Neural progenitor cell (in vitro differentiated cells): ENCODE results near the gene NIFK. TPM values are rescaled to one million over a fixed set of nuclear protein-coding genes. Genes with fewer than 3 reads are reported as not detected.
"Not testable (repeated sequence)": the region's sequence is repeated elsewhere in the genome, so short reads cannot be mapped to it uniquely, and the experiment has no call there.

Source experiments
- DNase-seq: peaks from one replicate; pipeline ENCODE4 v3.0.0-alpha.2; 2016; ENCODE audit warnings: low spot score
- H2AFZ ChIP-seq: fragments of 200-600 bp; sonication (generic); replicated peaks from 2 replicates; pipeline ENCODE4 v1.6.1; 2016; ENCODE audit warnings: antibody characterized with exemption
- H3F3A ChIP-seq: fragments of 200-600 bp; sonication (generic); 2 replicates; pipeline ENCODE4 v1.6.1; 2016; ENCODE audit warnings: antibody characterized with exemption, low read depth
- H3K27ac ChIP-seq: fragments of 200-600 bp; sonication (generic); 2 replicates; pipeline ENCODE4 v1.5.1; 2016; ENCODE audit warnings: mild to moderate bottlenecking
- H3K27me3 ChIP-seq: fragments of 200-600 bp; sonication (generic); 2 replicates; pipeline ENCODE4 v1.6.1; 2016; ENCODE audit warnings: mild to moderate bottlenecking, moderate library complexity
- H3K36me3 ChIP-seq: fragments of 200-600 bp; sonication (generic); 2 replicates; pipeline ENCODE4 v1.5.1; 2016
- H3K4me1 ChIP-seq: fragments of 200-600 bp; sonication (generic); 2 replicates; pipeline ENCODE4 v1.6.1; 2016; ENCODE audit warnings: mixed run types
- H3K4me2 ChIP-seq: fragments of 200-600 bp; sonication (generic); 2 replicates; pipeline ENCODE4 v1.6.1; 2016
- H3K4me3 ChIP-seq: fragments of 200-600 bp; sonication (generic); 2 replicates; pipeline ENCODE4 v1.5.1; 2016
- H3K79me2 ChIP-seq: fragments of 200-600 bp; sonication (generic); 2 replicates; pipeline ENCODE4 v1.6.1; 2016; ENCODE audit warnings: low read depth
- H3K9ac ChIP-seq: fragments of 200-600 bp; sonication (generic); 2 replicates; pipeline ENCODE4 v1.6.1; 2016
- H3K9me3 ChIP-seq: fragments of 200-600 bp; sonication (generic); 2 replicates; pipeline ENCODE4 v1.5.1; 2016; ENCODE audit warnings: low read depth
- H4K20me1 ChIP-seq: fragments of 200-600 bp; sonication (generic); 2 replicates; pipeline ENCODE4 v1.6.1; 2016; ENCODE audit warnings: low read depth
- H3K27ac Mint-ChIP-seq: 3 replicates; pipeline ENCODE4 v1.8.0; 2021; ENCODE audit warnings: mixed read lengths
- H3K27me3 Mint-ChIP-seq: 2 replicates; pipeline ENCODE4 v1.8.0; 2022; ENCODE audit warnings: low read depth, mild to moderate bottlenecking, inconsistent platforms, moderate library complexity, mixed read lengths; ENCODE audit not compliant: insufficient read depth
- H3K36me3 Mint-ChIP-seq: 3 replicates; pipeline ENCODE4 v1.8.0; 2021; ENCODE audit warnings: mixed read lengths
- H3K4me1 Mint-ChIP-seq: 3 replicates; pipeline ENCODE4 v1.8.0; 2021; ENCODE audit warnings: mixed read lengths
- H3K4me3 Mint-ChIP-seq: 3 replicates; pipeline ENCODE4 v1.8.0; 2021; ENCODE audit warnings: mild to moderate bottlenecking, moderate library complexity, mixed read lengths
- H3K9me3 Mint-ChIP-seq: 3 replicates; pipeline ENCODE4 v1.8.0; 2020; ENCODE audit warnings: mixed read lengths
- CTCF ChIP-seq: fragments of 200-600 bp; sonication (generic); IDR thresholded peaks from 2 replicates; pipeline ENCODE4 v1.5.1; 2017; ENCODE audit warnings: antibody characterized with exemption, mild to moderate bottlenecking
- EZH2 ChIP-seq: fragments of 200-600 bp; sonication (generic); IDR thresholded peaks from 2 replicates; pipeline ENCODE4 v1.6.1; 2017; ENCODE audit warnings: antibody characterized with exemption, mild to moderate bottlenecking, moderate library complexity
- EZH2phosphoT487 ChIP-seq: fragments of 200-600 bp; sonication (generic); IDR thresholded peaks from 2 replicates; pipeline ENCODE4 v1.6.1; 2017; ENCODE audit warnings: antibody characterized with exemption
- total RNA-seq: library from RNA; depleted of rRNA; stranded (reverse); fragments of >200 nt; gene quantifications from 2 replicates; pipeline ENCODE4 v1.2.3, GENCODE V29; 2015; ENCODE audit warnings: low replicate concordance

The NIFK gene
- total RNA-seq, 1 donor from 2014 or later = 126 TPM

GRCh38 chr2:121721926-121722325 lies 14.7 kb downstream of the NIFK start:
- Histone ChIP-seq H3K79me2 (no peaks in the 10 kb centered on the region), H3F3A (no peaks in the 10 kb centered on the region), H3K27ac (no peak overlapping the region), H2AFZ (no peak overlapping the region), H3K36me3 (no peaks in the 10 kb centered on the region), H3K27me3 (no peaks in the 10 kb centered on the region), H3K9ac (no peak overlapping the region), H3K4me1 (no peaks in the 10 kb centered on the region), H3K4me2 (no peak overlapping the region), H4K20me1 (no peaks in the 10 kb centered on the region), H3K4me3 (no peak overlapping the region), H3K9me3 (no peaks in the 10 kb centered on the region)
- peaks cover 2% of the 10 kb centered on the region for H3K27me3 Mint-ChIP-seq
- peaks cover 6% of the 10 kb centered on the region for H3K36me3 Mint-ChIP-seq
- no peak overlapping the region for H3K4me3 Mint-ChIP-seq
- H3K9me3 Mint-ChIP-seq = no peaks in the 10 kb centered on the region
- no peaks in the 10 kb centered on the region for H3K4me1 Mint-ChIP-seq
- no peak for TF ChIP-seq CTCF
- no peak for TF ChIP-seq EZH2phosphoT487
- TF ChIP-seq EZH2 = no peak
- DNase-seq = no peak
- no peak overlapping the region for H3K27ac Mint-ChIP-seq

GRCh38 chr2:121717529-121717928 lies 19.1 kb downstream of the NIFK start:
- TF ChIP-seq CTCF = no peak
- TF ChIP-seq EZH2phosphoT487 = no peak
- TF ChIP-seq EZH2 = no peak
- no peaks in the 10 kb centered on the region for H3K9me3 ChIP-seq
- no peaks in the 10 kb centered on the region for H4K20me1 ChIP-seq
- H3K36me3 ChIP-seq = no peaks in the 10 kb centered on the region
- no peak overlapping the region for H3K9ac ChIP-seq
- Mint-ChIP-seq H3K27me3 (peaks cover 6% of the 10 kb centered on the region), H3K36me3 (no peaks in the 10 kb centered on the region), H3K27ac (no peak overlapping the region), H3K4me3 (no peak overlapping the region), H3K4me1 (no peaks in the 10 kb centered on the region), H3K9me3 (no peaks in the 10 kb centered on the region)
- H3K4me1 ChIP-seq = no peaks in the 10 kb centered on the region
- H3K79me2 ChIP-seq = no peaks in the 10 kb centered on the region
- no peak overlapping the region for H3K4me3 ChIP-seq
- H3F3A ChIP-seq = no peaks in the 10 kb centered on the region
- DNase-seq = no peak
- no peak overlapping the region for H3K27ac ChIP-seq
- H3K27me3 ChIP-seq = no peaks in the 10 kb centered on the region
- H2AFZ ChIP-seq = no peak overlapping the region
- no peak overlapping the region for H3K4me2 ChIP-seq

GRCh38 chr2:121716126-121716525 lies 20.5 kb downstream of the NIFK start:
- Histone ChIP-seq H3K4me3 (no peak overlapping the region), H4K20me1 (no peaks in the 10 kb centered on the region), H3K9ac (no peak overlapping the region), H3K9me3 (no peaks in the 10 kb centered on the region), H3K27ac (no peak overlapping the region), H3K27me3 (no peaks in the 10 kb centered on the region), H3K79me2 (no peaks in the 10 kb centered on the region), H3K4me2 (no peak overlapping the region), H3K4me1 (no peaks in the 10 kb centered on the region), H3K36me3 (no peaks in the 10 kb centered on the region), H2AFZ (no peak overlapping the region), H3F3A (no peaks in the 10 kb centered on the region)
- H3K36me3 Mint-ChIP-seq = no peaks in the 10 kb centered on the region
- H3K4me3 Mint-ChIP-seq = no peak overlapping the region
- H3K9me3 Mint-ChIP-seq = no peaks in the 10 kb centered on the region
- no peak for DNase-seq
- H3K27me3 Mint-ChIP-seq = peaks cover 7% of the 10 kb centered on the region
- H3K4me1 Mint-ChIP-seq = no peaks in the 10 kb centered on the region
- H3K27ac Mint-ChIP-seq = no peak overlapping the region
- TF ChIP-seq EZH2phosphoT487 (no peak), EZH2 (no peak), CTCF (no peak)

GRCh38 chr2:121711481-121711880 lies 25.2 kb downstream of the NIFK start:
- not testable (repeated sequence) for H4K20me1 ChIP-seq, H3K9me3 ChIP-seq, H2AFZ ChIP-seq, H3K36me3 Mint-ChIP-seq, H3K4me2 ChIP-seq, H3K79me2 ChIP-seq, DNase-seq, H3K4me3 ChIP-seq, H3K27me3 ChIP-seq, H3K36me3 ChIP-seq, H3K27ac Mint-ChIP-seq, H3K27ac ChIP-seq, H3K27me3 Mint-ChIP-seq, H3K9ac ChIP-seq, H3K4me3 Mint-ChIP-seq, H3K9me3 Mint-ChIP-seq
- peaks cover 11% of the 10 kb centered on the region for H3F3A ChIP-seq
- peaks cover 18% of the 10 kb centered on the region for H3K4me1 ChIP-seq
- peaks cover 34% of the 10 kb centered on the region for H3K4me1 Mint-ChIP-seq
